ENCODE data around the gene MRPL57.
"Not testable (repeated sequence)": the region's sequence is repeated elsewhere in the genome, so short reads cannot be mapped to it uniquely, and the experiment has no call there.

Gene MRPL57

GRCh38 chr13:21198391-21198790, 21.9 kb downstream of the MRPL57 start:
- in situ Hi-C loops (cut with MboI; ENCODE audit: low pct_unique_long_range_greater_than_20kb, low sequenced_read_pairs, unreplicated experiment); DNase-seq (ENCODE audit: low spot score): not testable (repeated sequence)

- in situ Hi-C loops (cut with MboI; ENCODE audit: low pct_unique_long_range_greater_than_20kb, low sequenced_read_pairs, unreplicated experiment); DNase-seq (ENCODE audit: low spot score): not testable (repeated sequence)
These were observed 25.2 kb downstream of the MRPL57 start for GRCh38 chr13:21201456-21202190.

- no peak for DNase-seq (ENCODE audit: low spot score)
- TF ChIP-seq CTCF (IDR thresholded peaks at IDR 0.05; ENCODE audit: extremely low read depth, insufficient read depth, missing control alignments), result no peak
- in situ Hi-C loops (cut with MboI; ENCODE audit: low pct_unique_long_range_greater_than_20kb, low sequenced_read_pairs, unreplicated experiment), result no loop called here
These were observed 26.5 kb downstream of the MRPL57 start for GRCh38 chr13:21202767-21203531.

- in situ Hi-C loops (cut with MboI; ENCODE audit: low pct_unique_long_range_greater_than_20kb, low sequenced_read_pairs, unreplicated experiment), result no loop called here
- TF ChIP-seq CTCF (IDR thresholded peaks at IDR 0.05; ENCODE audit: extremely low read depth, insufficient read depth, missing control alignments), result no peak
- no peak for DNase-seq (ENCODE audit: low spot score)
These were observed 32.2 kb downstream of the MRPL57 start for GRCh38 chr13:21208652-21209154.

GRCh38 chr13:21212138-21212775, 35.8 kb downstream of the MRPL57 start:
- in situ Hi-C loops (cut with MboI; ENCODE audit: low pct_unique_long_range_greater_than_20kb, low sequenced_read_pairs, unreplicated experiment), result no loop called here
- no peak for TF ChIP-seq CTCF (IDR thresholded peaks at IDR 0.05; ENCODE audit: extremely low read depth, insufficient read depth, missing control alignments)
- no peak for DNase-seq (ENCODE audit: low spot score)

GRCh38 chr13:21215419-21215818, 39.0 kb downstream of the MRPL57 start:
- DNase-seq (ENCODE audit: low spot score); in situ Hi-C loops (cut with MboI; ENCODE audit: low pct_unique_long_range_greater_than_20kb, low sequenced_read_pairs, unreplicated experiment): not testable (repeated sequence)

- in situ Hi-C loops (cut with MboI; ENCODE audit: low pct_unique_long_range_greater_than_20kb, low sequenced_read_pairs, unreplicated experiment), result no loop called here
These were observed 39.9 kb downstream of the MRPL57 start for GRCh38 chr13:21216332-21216731.

More at GRCh38 chr13:21216332-21216731, 39.9 kb downstream of the MRPL57 start:
- no peak for TF ChIP-seq CTCF (IDR thresholded peaks at IDR 0.05; ENCODE audit: extremely low read depth, insufficient read depth, missing control alignments)
- no peak for DNase-seq (ENCODE audit: low spot score)
